ENCODE measurements around the gene KRTAP9-3. TPM values are rescaled to one million over a fixed set of nuclear protein-coding genes. Genes with fewer than 3 reads are reported as not detected.

Gene KRTAP9-3
- total RNA-seq, 4 donors from 2014 or later: not detected

- no peak for TF ChIP-seq CTCF (IDR thresholded peaks at IDR 0.05; ENCODE audit: low read depth)
Observed at GRCh38 chr17:41256291-41256685, 24.0 kb downstream of the KRTAP9-3 start.

GRCh38 chr17:41258406-41258805, 26.2 kb downstream of the KRTAP9-3 start:
- no peak for TF ChIP-seq CTCF (IDR thresholded peaks at IDR 0.05; ENCODE audit: low read depth)

GRCh38 chr17:41263212-41263611, 31.0 kb downstream of the KRTAP9-3 start:
- no peak for TF ChIP-seq CTCF (IDR thresholded peaks at IDR 0.05; ENCODE audit: low read depth)

- TF ChIP-seq CTCF (IDR thresholded peaks at IDR 0.05; ENCODE audit: low read depth): no peak
Observed at GRCh38 chr17:41264599-41264998, 32.4 kb downstream of the KRTAP9-3 start.

GRCh38 chr17:41265078-41265477, 32.8 kb downstream of the KRTAP9-3 start, which contains the start of gene KRTAP9-6:
Gene KRTAP9-6 (plus strand): TSS chr17:41265378. CDS start chr17:41265378, 0 bp downstream.
- TF ChIP-seq CTCF (IDR thresholded peaks at IDR 0.05; ENCODE audit: low read depth): no peak

GRCh38 chr17:41267711-41268110, 35.5 kb downstream of the KRTAP9-3 start:
- TF ChIP-seq CTCF (IDR thresholded peaks at IDR 0.05; ENCODE audit: low read depth): no peak

GRCh38 chr17:41271858-41272257, 39.6 kb downstream of the KRTAP9-3 start:
- TF ChIP-seq CTCF (IDR thresholded peaks at IDR 0.05; ENCODE audit: low read depth): no peak
